ENCODE measurements around the gene GOLT1A.

GOLT1A gene

GRCh38 chr1:204194771-204195170 is 19.0 kb downstream of the GOLT1A start:
- H3K36me3 Mint-ChIP-seq = no peaks in the 10 kb centered on the region
- ATAC-seq = no peak
- H3K9me3 Mint-ChIP-seq = peaks cover 4% of the 10 kb centered on the region
- no peak overlapping the region for H3K27ac Mint-ChIP-seq
- H3K4me1 Mint-ChIP-seq = no peaks in the 10 kb centered on the region
- peaks cover 72% of the 10 kb centered on the region for H3K27me3 Mint-ChIP-seq
- no peak overlapping the region for H3K4me3 Mint-ChIP-seq

- Mint-ChIP-seq H3K36me3 (no peaks in the 10 kb centered on the region), H3K4me1 (peaks cover 6% of the 10 kb centered on the region), H3K27ac (no peak overlapping the region), H3K4me3 (no peak overlapping the region), H3K9me3 (peaks cover 4% of the 10 kb centered on the region), H3K27me3 (peaks cover 79% of the 10 kb centered on the region)
- ATAC-seq = no peak
Observed at GRCh38 chr1:204194080-204194479, 19.7 kb downstream of the GOLT1A start.

- ATAC-seq = no peak
- Mint-ChIP-seq H3K4me1 (peaks cover 7% of the 10 kb centered on the region), H3K27me3 (peaks cover 83% of the 10 kb centered on the region), H3K27ac (no peak overlapping the region), H3K36me3 (no peaks in the 10 kb centered on the region), H3K4me3 (no peak overlapping the region), H3K9me3 (peaks cover 4% of the 10 kb centered on the region)
Observed at GRCh38 chr1:204192589-204193352, 21.0 kb downstream of the GOLT1A start.

DNA sequence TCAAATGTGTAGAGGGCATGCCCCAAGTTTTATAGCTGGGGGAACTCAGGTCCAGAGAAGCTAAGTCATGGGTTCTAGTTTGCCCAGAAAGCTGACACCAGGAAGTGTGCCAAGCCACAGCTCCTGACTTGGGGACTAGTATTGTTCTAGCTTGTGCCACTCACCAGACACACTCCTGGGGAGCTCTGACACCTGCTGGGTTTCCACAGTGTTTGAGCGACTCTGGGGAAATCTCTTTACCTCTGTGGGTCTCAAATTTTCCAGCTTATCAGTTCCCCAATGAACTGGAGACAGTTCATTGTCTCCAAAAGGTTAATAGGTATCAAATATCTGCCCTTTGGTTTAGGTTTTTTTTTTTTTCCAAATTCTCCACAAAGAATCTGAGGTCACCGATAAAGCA is 21.7 kb downstream of the GOLT1A start:
- Mint-ChIP-seq H3K27ac (no peak overlapping the region), H3K4me1 (peaks cover 7% of the 10 kb centered on the region), H3K27me3 (peaks cover 90% of the 10 kb centered on the region), H3K4me3 (no peak overlapping the region), H3K36me3 (no peaks in the 10 kb centered on the region), H3K9me3 (peaks cover 4% of the 10 kb centered on the region)
- no peak for ATAC-seq

DNA sequence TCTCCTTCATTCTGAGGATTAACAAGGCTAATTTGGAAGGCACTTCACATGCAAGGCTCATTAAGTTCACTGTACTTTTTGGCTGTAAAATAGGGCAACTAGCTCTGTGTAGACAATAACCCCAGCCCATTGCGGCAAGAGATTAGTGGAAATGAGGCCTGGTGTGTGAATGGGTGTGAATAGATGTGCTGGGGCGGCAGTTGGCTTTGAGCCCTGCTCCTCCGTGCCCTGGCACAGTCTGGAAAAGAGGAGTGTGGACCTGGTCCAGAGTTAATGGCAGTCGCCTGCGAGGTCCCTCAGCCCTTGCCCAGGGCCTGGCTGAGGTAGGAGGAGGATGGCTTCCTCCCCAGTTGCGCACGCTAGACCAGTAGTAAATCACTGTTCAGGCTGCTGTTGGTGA is 22.3 kb downstream of the GOLT1A start:
- Mint-ChIP-seq H3K27me3 (peaks cover 91% of the 10 kb centered on the region), H3K9me3 (peaks cover 4% of the 10 kb centered on the region)

DNA sequence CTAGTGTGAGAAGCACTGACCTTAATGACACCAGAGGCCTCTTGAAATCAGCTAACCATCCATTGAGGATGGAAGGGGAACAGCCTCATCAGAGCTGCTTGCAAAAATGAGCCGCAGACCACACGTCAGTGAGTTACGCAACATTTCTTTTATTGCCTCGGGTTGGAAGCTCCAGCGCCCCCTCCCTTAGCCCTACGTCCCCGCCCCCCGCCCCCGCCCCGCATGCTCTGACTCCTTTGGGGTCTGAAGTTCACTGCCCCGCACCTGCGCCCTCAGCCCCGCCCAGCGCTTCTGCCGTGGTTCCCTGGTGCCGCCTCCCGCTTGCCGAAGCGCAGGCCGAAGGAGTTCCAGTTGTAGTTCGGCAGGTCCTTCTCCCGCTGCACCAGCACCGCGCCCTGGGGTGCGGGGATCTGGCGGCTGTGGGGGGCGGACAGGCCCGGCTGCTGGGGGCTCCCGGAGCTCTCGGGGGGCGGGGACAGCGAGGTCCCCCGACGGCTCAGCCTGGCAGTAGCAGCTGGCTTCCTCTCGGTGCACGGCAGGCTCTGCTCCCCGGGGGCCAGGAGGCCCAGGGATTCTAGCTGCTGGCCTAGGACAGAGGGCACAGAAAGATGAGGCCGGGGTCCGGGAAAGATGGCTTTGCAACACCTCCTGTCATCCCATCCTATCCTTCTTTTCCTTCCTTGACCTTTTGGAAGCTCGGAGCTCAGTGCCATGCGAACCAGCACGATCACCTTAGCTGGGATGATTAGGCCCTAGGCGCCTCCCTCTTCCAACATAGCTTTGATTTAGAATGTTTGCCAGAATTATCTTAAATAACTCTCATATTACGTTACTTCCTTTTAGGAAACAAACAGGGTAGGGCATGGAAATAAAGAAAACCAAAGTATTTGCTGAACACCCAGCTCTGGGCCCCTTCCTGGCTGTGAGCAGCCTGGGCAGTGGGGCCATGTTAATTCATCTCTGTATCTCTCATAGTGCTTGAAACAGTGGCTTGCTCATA is 23.3 kb downstream of the GOLT1A start:
- peak; percentile 35 for ATAC-seq
- H3K9me3 Mint-ChIP-seq = peaks cover 4% of the 10 kb centered on the region
- no peaks in the 10 kb centered on the region for H3K36me3 Mint-ChIP-seq
- H3K4me3 Mint-ChIP-seq = no peak overlapping the region
- peaks cover 93% of the 10 kb centered on the region for H3K27me3 Mint-ChIP-seq
- peaks cover 7% of the 10 kb centered on the region for H3K4me1 Mint-ChIP-seq
- H3K27ac Mint-ChIP-seq = no peak overlapping the region

More for the DNA sequence above, 22.3 kb downstream of the GOLT1A start:
- H3K4me1 Mint-ChIP-seq = peaks cover 7% of the 10 kb centered on the region
- H3K27ac Mint-ChIP-seq = no peak overlapping the region
- H3K4me3 Mint-ChIP-seq = no peak overlapping the region
- H3K36me3 Mint-ChIP-seq = no peaks in the 10 kb centered on the region
- no peak for ATAC-seq

DNA sequence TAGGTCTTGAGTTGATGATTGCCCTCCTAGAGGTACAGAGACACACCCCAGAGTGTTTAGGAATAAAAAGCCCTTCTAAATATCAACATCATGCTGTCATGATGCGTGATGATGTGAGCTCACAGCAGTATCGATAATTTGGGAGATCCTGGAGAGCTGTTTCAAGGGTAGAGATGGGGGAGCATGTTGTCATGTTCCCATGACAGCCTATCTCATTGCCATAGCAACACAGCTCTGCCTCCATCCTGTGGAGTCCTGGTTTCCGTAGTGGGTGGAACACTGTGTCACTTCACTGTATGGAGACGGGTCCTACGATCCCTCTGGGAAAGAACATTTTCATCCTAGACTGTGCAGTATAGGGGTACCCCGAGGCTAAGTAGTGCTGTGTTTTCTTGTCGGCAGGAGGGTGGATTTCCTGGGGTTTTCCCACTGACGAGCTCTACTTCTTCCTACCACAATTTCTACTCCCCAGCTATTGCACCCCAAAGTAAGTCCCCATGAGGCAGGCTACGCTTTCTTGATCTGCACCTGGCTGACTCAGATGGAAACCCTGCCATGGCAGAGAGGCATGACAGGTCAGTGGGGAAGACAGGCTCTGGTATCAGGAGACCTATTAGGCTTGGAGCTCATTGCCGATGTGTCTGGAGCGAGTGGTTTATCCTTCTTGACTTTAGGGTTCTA is 24.7 kb downstream of the GOLT1A start:
- Mint-ChIP-seq H3K36me3 (no peaks in the 10 kb centered on the region), H3K4me3 (peak overlapping the region; percentile 5), H3K27me3 (peaks cover 79% of the 10 kb centered on the region), H3K27ac (no peak overlapping the region), H3K4me1 (peaks cover 7% of the 10 kb centered on the region), H3K9me3 (no peaks in the 10 kb centered on the region)
- ATAC-seq = peak; percentile 58

- no peak overlapping the region for H3K27ac Mint-ChIP-seq
- H3K27me3 Mint-ChIP-seq = peaks cover 58% of the 10 kb centered on the region
- peaks cover 7% of the 10 kb centered on the region for H3K4me1 Mint-ChIP-seq
- ATAC-seq = no peak
- no peaks in the 10 kb centered on the region for H3K36me3 Mint-ChIP-seq
- H3K4me3 Mint-ChIP-seq = no peak overlapping the region
- H3K9me3 Mint-ChIP-seq = no peaks in the 10 kb centered on the region
Observed at GRCh38 chr1:204186597-204186996, 27.2 kb downstream of the GOLT1A start.

DNA sequence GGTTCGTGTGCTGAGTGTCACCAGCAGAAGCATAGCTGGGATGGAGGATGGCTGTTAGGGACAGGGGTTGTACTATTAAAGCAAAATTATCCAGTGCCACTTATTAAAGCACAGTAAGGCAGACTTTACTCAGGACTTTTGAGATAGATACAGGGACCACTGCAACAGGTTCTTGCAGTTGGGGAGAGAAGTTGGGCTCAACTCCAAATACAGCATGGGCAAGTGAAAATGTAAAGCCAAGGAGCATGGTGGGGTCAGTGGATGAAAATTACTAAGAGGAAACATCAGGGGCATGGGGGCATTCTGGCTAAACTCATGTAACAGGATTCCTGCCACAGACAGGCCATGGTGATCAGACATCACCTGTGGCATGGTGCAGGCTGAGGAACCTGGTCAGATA is 32.7 kb downstream of the GOLT1A start:
- H3K36me3 Mint-ChIP-seq = no peaks in the 10 kb centered on the region
- no peaks in the 10 kb centered on the region for H3K4me1 Mint-ChIP-seq
- no peak overlapping the region for H3K27ac Mint-ChIP-seq
- H3K4me3 Mint-ChIP-seq = no peak overlapping the region
- ATAC-seq = no peak
- no peaks in the 10 kb centered on the region for H3K9me3 Mint-ChIP-seq
- H3K27me3 Mint-ChIP-seq = peaks cover 3% of the 10 kb centered on the region

GRCh38 chr1:204180133-204180532 is 33.7 kb downstream of the GOLT1A start:
- H3K9me3 Mint-ChIP-seq = no peaks in the 10 kb centered on the region
- H3K27ac Mint-ChIP-seq = no peak overlapping the region
- H3K4me1 Mint-ChIP-seq = no peaks in the 10 kb centered on the region
- H3K27me3 Mint-ChIP-seq = no peaks in the 10 kb centered on the region
- H3K36me3 Mint-ChIP-seq = no peaks in the 10 kb centered on the region
- ATAC-seq = no peak
- no peak overlapping the region for H3K4me3 Mint-ChIP-seq

DNA sequence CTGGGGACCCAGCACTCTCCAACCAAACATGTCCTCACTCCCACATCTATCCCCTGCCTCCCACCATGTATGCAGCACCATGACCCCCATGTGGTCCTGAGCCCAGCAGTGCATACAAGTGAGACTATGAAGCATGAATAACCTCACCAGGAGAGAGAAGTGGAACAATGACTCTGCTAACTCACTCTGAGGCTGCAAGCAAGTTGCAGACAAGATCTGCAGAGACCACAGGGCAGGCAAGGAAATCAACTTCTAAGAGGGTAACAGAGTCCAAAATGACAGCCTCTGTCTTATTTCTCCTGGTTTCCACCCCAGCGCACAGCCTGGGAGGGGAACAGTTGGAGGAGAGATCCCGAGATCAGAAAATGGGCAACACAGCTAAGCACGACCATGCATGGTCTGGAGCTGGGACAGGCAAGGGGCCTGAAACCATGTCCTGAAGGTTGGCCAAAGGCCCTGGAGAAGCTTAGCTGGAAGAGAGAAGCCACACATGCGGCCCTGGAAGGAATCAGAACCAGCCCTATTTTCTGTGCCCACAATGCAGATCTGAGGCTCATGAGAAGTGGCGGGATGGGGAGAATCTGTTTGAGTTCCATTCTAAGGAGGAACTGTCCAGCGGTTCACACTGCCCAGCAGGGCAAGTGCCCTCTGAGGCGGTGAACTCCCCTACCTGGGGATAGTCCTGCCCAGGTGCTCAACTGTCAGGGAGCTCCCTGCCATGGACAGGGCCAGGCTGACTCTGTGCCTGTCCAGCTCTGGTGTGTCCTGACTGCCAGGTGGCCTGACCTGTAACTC is 35.1 kb downstream of the GOLT1A start:
- Mint-ChIP-seq H3K27me3 (no peaks in the 10 kb centered on the region), H3K36me3 (no peaks in the 10 kb centered on the region), H3K4me3 (no peak overlapping the region), H3K27ac (no peak overlapping the region), H3K4me1 (no peaks in the 10 kb centered on the region), H3K9me3 (no peaks in the 10 kb centered on the region)
- ATAC-seq = peak; percentile 29

GRCh38 chr1:204177133-204177532 is 36.7 kb downstream of the GOLT1A start:
- no peak overlapping the region for H3K27ac Mint-ChIP-seq
- peaks cover 5% of the 10 kb centered on the region for H3K9me3 Mint-ChIP-seq
- H3K27me3 Mint-ChIP-seq = no peaks in the 10 kb centered on the region
- no peaks in the 10 kb centered on the region for H3K4me1 Mint-ChIP-seq
- H3K36me3 Mint-ChIP-seq = no peaks in the 10 kb centered on the region
- no peak overlapping the region for H3K4me3 Mint-ChIP-seq
- no peak for ATAC-seq

GRCh38 chr1:204176049-204176448 is 37.7 kb downstream of the GOLT1A start:
- Mint-ChIP-seq H3K27ac (no peak overlapping the region), H3K4me3 (no peak overlapping the region), H3K27me3 (no peaks in the 10 kb centered on the region), H3K9me3 (peaks cover 8% of the 10 kb centered on the region), H3K36me3 (no peaks in the 10 kb centered on the region), H3K4me1 (no peaks in the 10 kb centered on the region)
- no peak for ATAC-seq

- no peak overlapping the region for H3K4me3 Mint-ChIP-seq
- no peak for ATAC-seq
- H3K27ac Mint-ChIP-seq = no peak overlapping the region
- no peaks in the 10 kb centered on the region for H3K4me1 Mint-ChIP-seq
- H3K9me3 Mint-ChIP-seq = peaks cover 8% of the 10 kb centered on the region
- no peaks in the 10 kb centered on the region for H3K27me3 Mint-ChIP-seq
- no peaks in the 10 kb centered on the region for H3K36me3 Mint-ChIP-seq
Observed at GRCh38 chr1:204174958-204175357, 38.8 kb downstream of the GOLT1A start.
